ENCODE data around the gene OXSM. TPM values are rescaled to one million over a fixed set of nuclear protein-coding genes. Genes with fewer than 3 reads are reported as not detected.

OXSM gene
- polyA plus RNA-seq, 3 donors = 2.9 to 8.2 (median 4.5) TPM

- Histone ChIP-seq H3K36me3 (replicated peaks in 1 of 2; ENCODE audit: control insufficient read depth in 1 of 2, insufficient read depth in 2 of 2, low read length in 2 of 2) (peaks cover 46 to 70% of the 10 kb centered on the region in 2 donors), H4K20me1 (ENCODE audit: insufficient read depth, low read length) (no peaks in the 10 kb centered on the region), H3K9ac (ENCODE audit: insufficient read depth, low read length, poor library complexity, severe bottlenecking) (no peak overlapping the region), H3K27me3 (ENCODE audit: control insufficient read depth in 2 of 2, insufficient read depth in 2 of 2, low read length in 2 of 2) (no peaks in the 10 kb centered on the region), H3K27ac (ENCODE audit: low read depth in 1 of 2, low read length in 2 of 2) (no peak overlapping the region), H2AFZ (ENCODE audit: insufficient read depth, low read depth, low read length, poor library complexity, severe bottlenecking) (no peak overlapping the region), H3K9me3 (replicated peaks in 1 of 2; ENCODE audit: control insufficient read depth in 1 of 2, insufficient read depth in 1 of 2, low read length in 2 of 2) (no peaks in the 10 kb centered on the region), H3K79me2 (ENCODE audit: insufficient read depth, low read length) (peaks cover 7% of the 10 kb centered on the region), H3K4me3 (replicated peaks in 1 of 3; ENCODE audit: low read depth in 2 of 3, low read length in 3 of 3) (no peak overlapping the region), H3K4me1 (ENCODE audit: control insufficient read depth in 1 of 2, insufficient read depth in 2 of 2, low read length in 2 of 2) (peaks cover 4 to 12% of the 10 kb centered on the region in 2 donors), H3K4me2 (replicated peaks; ENCODE audit: extremely low read depth, low read length, poor library complexity, severe bottlenecking) (no peak overlapping the region)
- WGBS (ENCODE audit: insufficient coverage) = no CpG with 5 or more reads among the region's 1 CpG
- H3K4me1 Mint-ChIP-seq = peaks cover 24% of the 10 kb centered on the region
- DNase-seq = no peak
- no peak overlapping the region for H3K4me3 Mint-ChIP-seq
- no peak overlapping the region for H3K27ac Mint-ChIP-seq
- peaks cover 74 to 83% of the 10 kb centered on the region in 2 donors for H3K36me3 Mint-ChIP-seq
- intact Hi-C loops (cut with micrococcal nuclease) = no loop called here
- no peaks in the 10 kb centered on the region for H3K9me3 Mint-ChIP-seq
- H3K27me3 Mint-ChIP-seq (ENCODE audit: low read depth in 3 of 3) = no peaks in the 10 kb centered on the region
- TF ChIP-seq, protein P1, sequence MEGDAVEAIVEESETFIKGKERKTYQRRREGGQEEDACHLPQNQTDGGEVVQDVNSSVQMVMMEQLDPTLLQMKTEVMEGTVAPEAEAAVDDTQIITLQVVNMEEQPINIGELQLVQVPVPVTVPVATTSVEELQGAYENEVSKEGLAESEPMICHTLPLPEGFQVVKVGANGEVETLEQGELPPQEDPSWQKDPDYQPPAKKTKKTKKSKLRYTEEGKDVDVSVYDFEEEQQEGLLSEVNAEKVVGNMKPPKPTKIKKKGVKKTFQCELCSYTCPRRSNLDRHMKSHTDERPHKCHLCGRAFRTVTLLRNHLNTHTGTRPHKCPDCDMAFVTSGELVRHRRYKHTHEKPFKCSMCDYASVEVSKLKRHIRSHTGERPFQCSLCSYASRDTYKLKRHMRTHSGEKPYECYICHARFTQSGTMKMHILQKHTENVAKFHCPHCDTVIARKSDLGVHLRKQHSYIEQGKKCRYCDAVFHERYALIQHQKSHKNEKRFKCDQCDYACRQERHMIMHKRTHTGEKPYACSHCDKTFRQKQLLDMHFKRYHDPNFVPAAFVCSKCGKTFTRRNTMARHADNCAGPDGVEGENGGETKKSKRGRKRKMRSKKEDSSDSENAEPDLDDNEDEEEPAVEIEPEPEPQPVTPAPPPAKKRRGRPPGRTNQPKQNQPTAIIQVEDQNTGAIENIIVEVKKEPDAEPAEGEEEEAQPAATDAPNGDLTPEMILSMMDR (IDR thresholded peaks at IDR 0.05) = no peak
Observed at GRCh38 chr3:25751725-25752124, 38.2 kb upstream of the OXSM start.

DNA sequence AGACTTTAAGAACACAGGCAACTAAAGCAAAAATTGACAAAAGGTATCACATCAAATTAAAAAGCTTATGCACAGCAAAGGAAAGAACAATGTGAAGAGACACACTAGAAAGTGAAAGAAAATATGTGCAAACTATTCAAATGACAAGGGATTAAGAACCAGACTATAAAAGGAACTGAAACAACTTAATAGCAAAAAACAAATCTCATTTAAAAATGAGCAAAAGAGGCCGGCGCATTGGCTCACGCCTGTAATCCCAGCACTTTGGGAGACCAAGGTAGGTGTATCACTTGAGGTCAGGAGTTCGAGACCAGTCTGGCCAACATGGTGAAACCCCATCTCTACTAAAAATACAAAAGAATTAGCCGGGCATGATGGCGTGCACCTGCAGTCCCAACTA is 21.0 kb upstream of the OXSM start:
- H3K36me3 Mint-ChIP-seq = peaks cover 23 to 53% of the 10 kb centered on the region in 2 donors
- H3K27ac ChIP-seq (ENCODE audit: low read depth in 1 of 2, low read length in 2 of 2) = no peak overlapping the region

More for the DNA sequence above, 21.0 kb upstream of the OXSM start:
- Mint-ChIP-seq H3K4me1 (peaks cover 8% of the 10 kb centered on the region), H3K27ac (peak overlapping the region in 2 of 7 donors; percentile 22 to 83), H3K4me3 (peak overlapping the region in 1 of 2 donors; percentile 9), H3K9me3 (peaks cover 11 to 17% (median 12%) of the 10 kb centered on the region in 7 donors), H3K27me3 (ENCODE audit: low read depth in 3 of 3) (peaks cover 0 to 2% (median 0%) of the 10 kb centered on the region in 3 donors)
- Histone ChIP-seq H3K4me2 (replicated peaks; ENCODE audit: extremely low read depth, low read length, poor library complexity, severe bottlenecking) (no peak overlapping the region), H2AFZ (ENCODE audit: insufficient read depth, low read depth, low read length, poor library complexity, severe bottlenecking) (no peak overlapping the region), H4K20me1 (ENCODE audit: insufficient read depth, low read length) (no peaks in the 10 kb centered on the region), H3K79me2 (ENCODE audit: insufficient read depth, low read length) (peaks cover 42% of the 10 kb centered on the region), H3K36me3 (replicated peaks in 1 of 2; ENCODE audit: control insufficient read depth in 1 of 2, insufficient read depth in 2 of 2, low read length in 2 of 2) (peaks cover 10 to 44% of the 10 kb centered on the region in 2 donors), H3K4me1 (ENCODE audit: control insufficient read depth in 1 of 2, insufficient read depth in 2 of 2, low read length in 2 of 2) (no peaks in the 10 kb centered on the region), H3K27me3 (ENCODE audit: control insufficient read depth in 2 of 2, insufficient read depth in 2 of 2, low read length in 2 of 2) (no peaks in the 10 kb centered on the region), H3K4me3 (replicated peaks in 1 of 3; ENCODE audit: low read depth in 2 of 3, low read length in 3 of 3) (no peak overlapping the region), H3K9ac (ENCODE audit: insufficient read depth, low read length, poor library complexity, severe bottlenecking) (no peak overlapping the region), H3K9me3 (replicated peaks in 1 of 2; ENCODE audit: control insufficient read depth in 1 of 2, insufficient read depth in 1 of 2, low read length in 2 of 2) (no peaks in the 10 kb centered on the region)
- intact Hi-C loops (cut with micrococcal nuclease) = no loop called here
- DNase-seq = no peak
- WGBS (ENCODE audit: insufficient coverage) = no CpG with 5 or more reads among the region's 6 CpGs
- TF ChIP-seq, protein P1 (IDR thresholded peaks at IDR 0.05) = no peak

All from CD14-positive monocyte (primary cell).